ENCODE results near the gene RAD51B. TPM values are rescaled to one million over a fixed set of nuclear protein-coding genes. Genes with fewer than 3 reads are reported as not detected.

The RAD51B gene
- total RNA-seq, 1 experiment from 2014 or later = 16.7 TPM

GRCh38 chr14:68097727-68098126 lies 278.1 kb downstream of the RAD51B start:
- H3K27ac Mint-ChIP-seq = no peak overlapping the region
- TF ChIP-seq CTCF (conservative IDR thresholded peaks at IDR 0.05) = no peak
- H2BK5ac ChIP-seq (ENCODE audit: insufficient read length, low read length) = no peak overlapping the region
- no peak overlapping the region for H2BK20ac ChIP-seq (ENCODE audit: low read depth, low read length, poor library complexity, severe bottlenecking)
- no peak overlapping the region for H3K23ac ChIP-seq (ENCODE audit: insufficient read length, low read depth, low read length)
- H3K27ac ChIP-seq (ENCODE audit: insufficient read length, low read depth, low read length) = no peak overlapping the region
- H3K9me3 Mint-ChIP-seq = peaks cover 32 to 35% of the 10 kb centered on the region in 2 experiments
- no peak overlapping the region for H4K8ac ChIP-seq (replicated peaks; ENCODE audit: insufficient read length, low read depth, low read length)
- H3K9ac ChIP-seq (ENCODE audit: extremely low read depth, insufficient read length, low read length) = no peak overlapping the region
- H3K4ac ChIP-seq (ENCODE audit: low read depth, low read length) = no peak overlapping the region
- DNase-seq = no peak
- H3K4me1 Mint-ChIP-seq = no peaks in the 10 kb centered on the region
- no peaks in the 10 kb centered on the region; the same call in 1 of the 2 replicates for H3K27me3 Mint-ChIP-seq (ENCODE audit: low read depth)
- WGBS (ENCODE audit: extremely low coverage, insufficient read length, low lambda C conversion rate) = no CpG with 5 or more reads among the region's 3 CpGs
- H4K20me1 ChIP-seq (ENCODE audit: control insufficient read depth, insufficient read depth, insufficient read length) = no peaks in the 10 kb centered on the region
- no peak overlapping the region for H3K4me2 ChIP-seq (ENCODE audit: insufficient read depth, insufficient read length, low read length)
- no peak overlapping the region for H3T11ph ChIP-seq (ENCODE audit: low read length)
- no peak overlapping the region for H3K14ac ChIP-seq (ENCODE audit: insufficient read depth, low read length)
- no peaks in the 10 kb centered on the region for H3K79me1 ChIP-seq (ENCODE audit: insufficient read depth, low read depth, low read length, poor library complexity, severe bottlenecking)
- H2BK15ac ChIP-seq (ENCODE audit: low read depth, low read length) = no peak overlapping the region
- no peak overlapping the region for H2BK12ac ChIP-seq (ENCODE audit: insufficient read length, low read depth, low read length)
- H3K27me3 ChIP-seq (ENCODE audit: insufficient read depth, low read length) = no peaks in the 10 kb centered on the region
- H3K18ac ChIP-seq (ENCODE audit: insufficient read length, low read depth, low read length) = no peak overlapping the region
- peaks cover 14% of the 10 kb centered on the region for H3K9me3 ChIP-seq (ENCODE audit: control insufficient read depth, low read depth, low read length)
- peaks cover 27 to 34% (median 31%) of the 10 kb centered on the region in 3 experiments for H3K36me3 Mint-ChIP-seq (ENCODE audit: insufficient read depth in 1 of 3, low read depth in 3 of 3)
- no peak overlapping the region for H2AK5ac ChIP-seq (ENCODE audit: insufficient read length, low read length)
- H4K91ac ChIP-seq (ENCODE audit: insufficient read length, low read depth, low read length) = no peak overlapping the region
- H3K4me3 Mint-ChIP-seq = no peak overlapping the region
- H4K5ac ChIP-seq (ENCODE audit: insufficient read length, low read depth, low read length) = no peak overlapping the region
- no peak overlapping the region for H2BK120ac ChIP-seq (ENCODE audit: low read depth, low read length, poor library complexity, severe bottlenecking)
- H3K79me2 ChIP-seq (ENCODE audit: insufficient read depth, low read length) = no peaks in the 10 kb centered on the region
- H3K56ac ChIP-seq (ENCODE audit: insufficient read length, low read depth, low read length) = no peak overlapping the region
- H3K23me2 ChIP-seq (ENCODE audit: insufficient read length, low read depth, low read length, poor library complexity, severe bottlenecking) = no peaks in the 10 kb centered on the region
- no peaks in the 10 kb centered on the region for H3K4me1 ChIP-seq (ENCODE audit: insufficient read depth, low read length)
- H2AFZ ChIP-seq (ENCODE audit: low read length) = no peak overlapping the region
